TTC549 (cell line): ENCODE measurements around the gene GON7.
"Not testable (repeated sequence)": the region's sequence is repeated elsewhere in the genome, so short reads cannot be mapped to it uniquely, and the experiment has no call there.

Experiments used
- FAIRE-seq: peaks from 2 replicates; lab custom pipeline; 2012; peaks lifted over from hg19 to GRCh38; lab: Jason Lieb, UNC

The GON7 gene

GRCh38 chr14:93199031-93199430 is 7.8 kb downstream of the GON7 start:
- no peak for FAIRE-seq

GRCh38 chr14:93195316-93195999 is 11.4 kb downstream of the GON7 start:
- FAIRE-seq: no peak

DNA sequence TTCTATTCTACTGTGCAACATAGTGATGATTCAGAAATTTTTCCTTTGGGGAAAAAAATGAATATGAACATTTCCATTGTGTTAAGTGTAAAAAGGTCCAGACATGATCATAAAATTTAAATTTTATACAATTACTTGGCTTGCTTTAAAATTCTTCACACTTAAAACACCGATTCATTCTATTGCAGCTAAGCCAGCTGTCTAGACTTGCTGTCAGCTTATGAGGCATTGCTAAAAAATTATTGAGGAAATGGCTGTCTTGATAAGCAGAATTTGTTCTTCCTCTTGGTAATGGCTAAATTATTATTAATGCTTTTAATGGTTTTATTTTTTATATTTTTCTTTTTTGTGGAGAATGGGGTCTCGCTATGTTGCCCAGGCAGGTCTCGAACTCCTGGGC is 19.9 kb downstream of the GON7 start:
- no peak for FAIRE-seq

DNA sequence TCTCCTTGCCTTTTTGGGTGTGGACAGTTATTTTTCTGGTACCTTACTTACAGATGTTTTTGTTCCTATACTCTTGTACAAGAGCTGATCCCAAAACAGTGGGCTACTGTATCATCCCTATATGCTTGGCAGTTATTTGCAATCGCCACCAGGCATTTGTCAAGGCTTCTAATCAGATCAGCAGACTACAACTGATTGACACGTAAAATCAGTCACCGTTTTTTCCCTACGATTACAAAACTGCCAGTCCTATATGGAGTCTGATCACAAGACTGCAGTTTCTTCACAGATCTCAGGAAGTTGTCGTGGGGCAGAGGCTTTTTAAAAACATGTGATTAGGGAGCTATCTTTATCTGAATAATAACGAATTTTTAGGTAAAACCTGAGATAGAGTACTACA is 20.4 kb downstream of the GON7 start:
- no peak for FAIRE-seq

DNA sequence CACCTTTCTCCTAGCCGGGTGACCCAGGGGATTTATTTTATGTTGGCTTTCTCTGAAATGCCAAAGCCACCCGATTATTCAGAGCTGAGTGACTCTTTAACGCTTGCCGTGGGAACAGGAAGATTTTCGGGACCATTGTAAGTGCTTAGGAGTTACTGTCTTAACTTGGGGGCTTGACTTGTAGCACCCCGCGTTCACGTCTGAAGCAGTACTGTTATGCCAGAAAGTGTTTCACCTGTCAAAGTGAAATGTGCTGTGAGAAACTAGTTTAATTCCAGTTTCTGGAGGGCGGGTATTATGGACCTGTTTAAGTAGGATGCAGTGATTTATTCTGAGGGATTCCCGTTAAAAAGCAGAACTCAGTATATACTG is 21.5 kb downstream of the GON7 start:
- FAIRE-seq: no peak

DNA sequence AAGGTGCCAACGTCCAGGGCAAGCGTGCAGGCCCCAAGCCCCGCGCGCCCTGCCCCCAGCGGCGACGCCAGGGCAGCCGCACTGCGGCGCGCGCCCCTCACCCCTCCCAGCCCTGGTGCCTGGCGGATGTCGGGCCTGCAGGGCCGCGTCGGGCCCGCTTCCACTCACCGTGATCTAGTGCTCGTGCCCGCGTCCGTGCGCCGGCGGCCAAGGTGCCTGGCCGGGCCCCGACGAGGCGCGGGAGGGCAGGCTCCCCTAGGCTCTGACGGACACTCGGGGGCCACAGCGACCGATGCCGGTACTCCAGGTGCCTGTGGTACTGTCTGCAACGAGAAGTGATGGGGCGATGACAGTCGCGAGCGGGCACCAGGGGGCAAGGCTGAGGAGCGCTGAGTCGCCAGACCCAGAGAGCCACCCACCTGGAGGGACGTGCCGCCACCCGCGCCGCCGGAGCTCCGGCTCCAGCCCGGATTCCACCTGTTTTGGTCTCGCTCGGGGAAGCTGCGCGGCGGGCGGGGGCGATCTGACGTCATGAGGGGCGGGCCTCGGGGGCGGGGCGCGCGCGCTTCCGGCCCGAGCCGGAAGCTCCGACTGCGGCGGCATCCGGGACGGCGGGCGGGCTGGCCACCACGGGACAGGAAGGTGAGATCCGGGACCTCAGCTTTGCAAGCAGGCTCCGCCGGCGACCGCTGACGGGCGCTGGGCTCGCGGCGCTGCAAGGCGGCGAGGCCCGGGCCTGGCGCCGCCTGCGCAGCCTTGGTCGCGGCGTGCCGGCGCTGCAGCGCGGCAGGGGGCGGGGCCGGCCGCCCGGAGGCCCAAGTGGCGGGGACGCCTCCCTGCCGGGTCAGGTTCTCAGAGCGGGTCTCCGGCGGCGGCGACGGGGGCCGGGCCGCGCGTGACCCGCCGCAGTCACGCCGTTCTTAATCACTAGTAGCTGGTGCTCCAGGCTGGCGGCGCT is 22.2 kb downstream of the GON7 start, which contains the start of the genes LYSET and MOAP1:
Gene LYSET (plus strand): TSS at position 927 of the 958 bp plus-strand sequence. CDS start 89 bp downstream, outside the sequence.
Gene MOAP1 (minus strand): TSS at position 507 of the 958 bp plus-strand sequence. CDS start 655 bp downstream, outside the sequence.
- no peak for FAIRE-seq

DNA sequence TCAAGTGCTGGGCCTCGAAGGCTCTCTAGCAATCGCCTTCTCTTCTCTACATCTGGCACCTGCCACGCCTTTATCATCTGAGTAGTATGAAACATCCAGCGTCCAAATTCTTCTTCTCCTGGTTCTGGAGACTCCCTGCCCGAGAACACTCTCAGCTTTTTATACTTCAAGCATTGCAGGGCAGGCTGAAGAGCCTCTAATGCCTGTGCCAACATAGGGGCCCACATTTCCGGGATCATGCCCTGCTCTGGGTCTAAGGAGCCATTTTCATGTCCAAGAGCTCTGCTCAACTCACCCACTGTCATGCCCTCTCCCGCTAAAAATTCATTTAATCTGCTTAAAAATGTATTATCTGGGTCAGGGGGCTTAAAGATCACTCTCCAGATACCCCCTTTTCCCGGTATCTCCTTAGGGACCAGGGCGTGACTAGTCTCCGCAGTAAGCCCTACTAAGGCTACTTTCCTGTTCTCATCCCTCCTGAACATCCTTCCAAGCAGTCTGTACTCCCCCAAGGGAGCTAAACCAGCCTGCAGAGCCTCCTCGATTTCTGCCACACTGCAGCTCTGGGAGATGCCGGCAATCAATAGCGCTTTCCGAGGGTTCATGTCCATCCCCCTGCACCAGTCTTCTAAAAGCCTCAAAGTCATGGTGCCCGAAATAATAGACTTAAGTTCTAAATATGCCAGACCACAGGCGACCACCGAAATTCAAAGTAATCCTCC is 23.1 kb downstream of the GON7 start:
- no peak for FAIRE-seq

DNA sequence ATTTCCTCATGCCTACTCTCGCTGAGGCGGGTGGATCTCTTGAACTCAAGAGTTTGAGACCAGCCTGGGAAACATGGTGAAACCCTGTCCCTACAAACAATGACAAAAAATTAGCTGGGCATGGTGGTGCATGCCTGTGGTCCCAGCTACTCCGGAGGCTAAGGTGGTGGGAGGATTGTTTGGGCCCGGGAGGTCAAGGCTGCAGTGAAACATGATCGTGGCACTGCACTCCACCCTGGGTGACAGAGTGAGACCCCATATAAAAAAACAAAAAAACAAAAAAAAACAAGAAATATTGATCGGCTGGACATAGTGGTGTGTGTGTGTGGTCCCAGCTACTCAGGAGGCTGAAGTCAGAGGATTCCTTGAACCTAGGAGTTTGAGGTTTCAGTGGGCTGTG is 31.4 kb downstream of the GON7 start:
- FAIRE-seq: no peak

- FAIRE-seq: not testable (repeated sequence)
These were observed 32.1 kb downstream of the GON7 start for GRCh38 chr14:93174731-93175130.

- FAIRE-seq: no peak
These were observed 32.9 kb downstream of the GON7 start for GRCh38 chr14:93173943-93174395.

DNA sequence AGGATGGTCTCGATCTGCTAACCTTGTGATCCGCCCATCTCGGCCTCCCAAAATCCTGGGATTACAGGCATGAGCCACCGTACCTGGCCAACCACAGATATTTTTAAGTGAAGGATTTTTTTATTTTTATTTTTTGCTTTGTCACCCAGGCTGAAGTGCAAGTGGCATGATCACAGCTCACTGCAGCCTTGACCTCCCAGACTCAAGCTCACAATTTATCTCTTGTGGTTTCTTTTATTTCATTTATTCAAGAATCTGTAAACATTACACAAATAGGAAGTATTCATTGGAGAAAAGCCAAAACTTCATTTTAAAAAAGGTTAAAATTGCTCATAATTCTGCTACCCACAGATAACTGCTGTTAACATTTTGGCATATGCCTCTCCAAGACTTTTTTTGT is 35.5 kb downstream of the GON7 start:
- no peak for FAIRE-seq

GRCh38 chr14:93170141-93170540 is 36.7 kb downstream of the GON7 start:
- not testable (repeated sequence) for FAIRE-seq

GRCh38 chr14:93169619-93170018 is 37.2 kb downstream of the GON7 start:
- not testable (repeated sequence) for FAIRE-seq

- not testable (repeated sequence) for FAIRE-seq
These were observed 38.3 kb downstream of the GON7 start for GRCh38 chr14:93168610-93169009.

DNA sequence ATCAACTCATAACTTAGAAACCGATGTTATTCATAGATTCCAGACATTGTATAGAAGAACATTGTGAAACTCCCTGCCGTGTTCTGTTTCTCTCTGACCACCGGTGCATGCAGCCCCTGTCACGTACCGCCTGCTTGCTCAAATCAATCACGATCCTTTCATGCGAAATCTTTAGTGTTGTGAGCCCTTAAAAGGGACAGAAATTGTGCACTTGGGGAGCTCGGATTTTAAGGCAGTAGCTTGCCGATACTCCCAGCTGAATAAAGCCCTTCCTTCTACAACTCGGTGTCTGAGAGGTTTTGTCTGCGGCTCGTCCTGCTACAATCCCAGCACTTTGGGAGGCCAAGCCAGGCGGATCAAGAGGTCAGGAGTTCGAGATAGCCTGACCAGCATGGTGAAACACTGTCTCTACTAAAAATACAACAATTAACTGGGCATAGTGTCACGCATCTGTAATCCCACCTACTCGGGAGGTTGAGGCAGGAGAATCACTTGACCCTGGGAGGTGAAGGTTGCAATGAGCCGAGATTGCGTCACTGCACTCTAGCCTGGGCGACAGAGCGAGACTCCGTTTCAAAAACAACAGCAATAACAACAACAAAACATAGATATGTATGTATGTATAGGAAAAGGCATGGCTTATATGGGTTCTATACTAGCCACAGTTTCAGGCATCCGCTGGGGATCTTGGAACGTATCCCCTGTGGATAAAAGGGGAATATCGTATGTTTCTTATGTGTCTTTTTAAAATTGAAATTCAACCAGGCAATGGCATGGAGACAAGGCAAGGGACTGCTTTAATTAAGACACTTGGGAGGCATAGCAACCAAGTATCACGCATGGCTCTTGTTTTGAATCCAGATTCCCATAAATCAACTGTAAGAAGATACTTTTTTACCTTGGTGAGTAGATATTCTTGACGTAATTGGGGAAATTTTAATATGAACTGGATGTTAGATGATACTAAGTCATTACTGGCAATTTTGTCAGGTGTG is 41.3 kb downstream of the GON7 start:
- not testable (repeated sequence) for FAIRE-seq

- no peak for FAIRE-seq
These were observed 43.3 kb downstream of the GON7 start for GRCh38 chr14:93163564-93163963.

- FAIRE-seq: no peak
These were observed 45.4 kb downstream of the GON7 start for GRCh38 chr14:93161411-93161940.

- FAIRE-seq: no peak
These were observed 46.5 kb downstream of the GON7 start for GRCh38 chr14:93160353-93160801.

- not testable (repeated sequence) for FAIRE-seq
These were observed 47.1 kb downstream of the GON7 start for GRCh38 chr14:93159625-93160352.

- not testable (repeated sequence) for FAIRE-seq
These were observed 48.5 kb downstream of the GON7 start for GRCh38 chr14:93158349-93158748.
